ENCODE measurements around the gene LDAH.

Gene LDAH

DNA sequence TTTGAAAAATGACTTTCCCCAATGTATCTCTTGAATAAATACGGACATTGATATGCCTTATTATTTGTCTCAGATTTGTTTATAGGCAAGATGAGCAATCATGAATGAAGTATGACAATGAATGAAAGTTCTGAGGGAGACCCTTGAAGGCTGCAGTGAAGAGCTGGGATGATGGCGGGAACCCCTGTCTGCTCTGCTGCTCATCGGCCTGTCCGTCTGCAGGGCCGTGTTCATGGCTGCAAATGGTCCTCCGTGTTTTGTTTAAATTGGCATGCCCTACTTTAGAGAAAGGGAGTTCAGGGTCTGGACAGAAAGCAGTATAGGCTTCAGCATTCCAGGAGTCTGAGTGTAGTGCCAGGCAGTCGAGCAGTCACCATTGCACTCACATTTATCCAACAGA, 170.8 kb downstream of the LDAH start:
- DNase-seq (ENCODE audit: low read depth in 2 of 2): no peak

DNA sequence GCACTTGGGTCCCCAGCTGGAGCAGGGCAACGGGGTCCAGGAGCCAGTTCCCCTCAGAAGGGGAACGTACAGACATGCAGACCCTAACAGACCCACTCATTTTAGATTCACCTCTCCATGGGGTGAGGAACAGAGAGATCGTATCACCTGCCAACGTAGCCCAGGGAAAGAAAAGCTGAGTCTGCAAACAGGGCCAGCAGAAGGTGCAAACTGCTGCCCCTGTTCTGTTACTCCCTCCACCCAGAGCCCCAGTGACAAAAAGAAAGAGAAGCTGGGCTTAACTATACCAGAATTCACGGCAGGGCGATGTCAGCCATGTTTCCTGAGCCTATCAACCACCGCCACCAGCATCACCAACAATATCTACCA, 171.2 kb downstream of the LDAH start:
- no peak for DNase-seq (ENCODE audit: low read depth in 2 of 2)

DNA sequence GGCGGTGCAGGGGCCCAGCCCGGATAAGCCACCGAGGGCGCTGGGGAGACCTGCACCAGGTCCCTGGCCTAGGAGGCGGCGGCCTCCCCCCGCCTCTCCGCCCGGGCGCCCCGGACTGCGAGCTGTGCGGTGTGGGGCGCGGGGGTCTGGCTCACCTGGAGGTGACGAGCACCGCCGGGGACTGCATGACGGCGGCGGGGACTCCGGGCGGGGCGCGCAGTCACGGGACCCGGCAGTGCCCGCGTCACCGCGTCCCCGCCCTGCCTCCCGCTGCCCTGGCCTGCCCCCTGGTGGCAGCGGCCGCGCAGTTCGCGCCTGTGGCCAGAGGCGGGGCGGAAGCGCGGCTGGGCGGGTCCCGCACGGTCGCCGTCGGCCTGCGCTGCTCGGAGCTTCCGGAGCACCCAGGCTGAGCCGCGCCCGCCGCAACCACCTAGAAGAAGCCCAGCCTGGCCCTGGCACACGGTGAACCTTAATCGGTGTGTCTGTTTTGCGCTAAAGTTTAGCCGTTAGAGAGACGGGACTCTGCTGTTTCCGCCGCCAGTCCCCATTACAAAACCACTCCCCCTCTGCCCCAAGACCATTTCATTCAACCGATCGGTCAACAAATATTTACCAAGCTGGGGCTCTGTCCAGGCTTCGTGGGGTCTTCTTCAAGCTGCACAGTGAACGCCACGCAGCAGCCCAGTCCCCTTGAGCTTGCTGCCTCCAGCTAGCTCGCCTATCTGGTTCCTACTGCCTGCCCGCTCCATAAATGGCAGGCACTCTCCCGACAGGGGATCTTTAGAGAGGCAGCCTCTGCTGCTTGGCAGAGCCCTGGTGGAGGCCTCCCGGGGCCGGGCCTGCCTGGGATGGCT, 171.8 kb downstream of the LDAH start, which contains the start of gene HS1BP3:
HS1BP3 (minus strand) TSS at position 222 of the 854 bp plus-strand sequence; CDS start at position 187, 35 bp downstream.
- peak; percentile 76 to 86 for DNase-seq (ENCODE audit: low read depth in 2 of 2)

DNA sequence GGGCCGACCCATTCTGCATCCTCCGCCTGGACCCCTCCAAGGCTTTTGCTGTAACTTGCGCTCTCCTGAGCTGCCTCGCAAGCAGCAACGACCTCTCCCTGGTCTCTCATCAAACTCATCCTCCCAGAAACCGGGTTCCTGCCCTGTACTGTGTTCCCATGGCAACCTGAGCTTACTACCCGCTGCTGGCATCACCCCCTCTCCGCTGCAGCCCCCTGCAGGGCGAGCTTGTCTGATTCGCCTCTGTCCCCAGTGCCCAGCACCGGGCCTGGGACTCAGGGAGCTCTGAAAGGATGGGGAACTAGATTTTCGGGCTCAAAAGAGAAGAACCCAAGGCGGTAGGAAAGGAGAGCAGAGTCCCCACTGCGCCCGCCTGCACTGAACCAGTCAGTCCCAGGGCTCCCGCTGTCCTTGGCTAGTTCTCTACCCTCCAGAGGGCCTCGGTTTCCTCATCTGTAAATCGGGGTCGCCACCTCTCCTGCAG, 172.5 kb downstream of the LDAH start:
- no peak for DNase-seq (ENCODE audit: low read depth in 2 of 2)

DNA sequence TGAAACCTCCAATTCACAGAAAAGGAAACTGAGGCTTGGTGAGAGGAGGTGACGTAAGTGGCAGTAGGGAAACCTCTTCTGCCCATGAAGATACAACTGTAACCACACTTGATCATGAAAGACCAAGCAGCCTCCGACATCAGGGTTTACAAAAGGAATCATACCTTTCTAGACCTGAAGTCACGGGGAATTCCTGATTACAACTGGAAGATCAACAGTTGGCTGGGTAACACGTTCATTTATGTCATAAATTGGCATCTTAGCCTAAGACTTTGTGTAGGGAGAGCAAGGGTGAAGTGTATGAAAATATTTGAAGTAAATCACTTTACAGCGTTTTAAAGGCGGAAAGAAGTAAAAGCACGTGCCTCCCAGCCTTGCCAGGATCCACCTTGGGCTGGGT, 172.9 kb downstream of the LDAH start:
- DNase-seq (ENCODE audit: low read depth in 2 of 2): no peak

DNA sequence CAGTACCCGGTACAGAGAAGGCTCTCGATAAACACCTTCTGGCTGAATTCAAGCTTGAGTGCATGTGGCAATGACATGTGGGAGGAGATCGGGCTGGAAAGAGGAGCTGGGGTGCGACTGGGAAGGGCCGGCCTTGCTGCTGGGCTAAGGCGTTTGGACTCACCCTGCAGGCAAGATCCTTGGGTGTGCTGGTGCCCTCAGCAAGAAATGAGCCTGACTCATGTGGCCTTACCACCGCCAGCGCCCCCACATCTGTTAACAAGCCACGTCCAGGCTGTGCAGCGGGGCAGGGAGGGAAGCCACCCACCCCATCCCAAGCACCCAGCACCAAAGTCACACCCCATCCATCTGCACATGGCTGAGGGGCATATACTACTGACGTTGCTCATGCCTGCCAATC, 173.3 kb downstream of the LDAH start:
- no peak for DNase-seq (ENCODE audit: low read depth in 2 of 2)

DNA sequence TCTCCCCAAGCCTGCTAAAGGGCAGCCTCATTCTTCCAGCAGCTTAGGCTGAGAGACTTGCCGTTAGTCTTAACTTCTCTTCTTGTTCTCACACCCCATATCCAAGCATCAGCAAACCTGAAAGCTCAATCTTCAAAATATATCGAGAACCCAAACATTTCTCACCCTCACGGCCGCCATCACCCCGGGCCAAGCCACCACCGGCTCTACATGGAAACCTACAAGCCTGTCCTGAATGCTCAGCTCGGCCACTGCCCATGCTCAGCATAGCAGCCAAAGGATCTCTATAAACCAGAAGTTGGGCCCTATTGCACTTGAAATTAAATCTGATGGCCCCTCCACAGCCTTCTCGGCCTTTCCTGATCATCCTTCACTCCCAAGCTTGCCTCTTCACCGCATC, 174.1 kb downstream of the LDAH start:
- DNase-seq (ENCODE audit: low read depth in 2 of 2): no peak

DNA sequence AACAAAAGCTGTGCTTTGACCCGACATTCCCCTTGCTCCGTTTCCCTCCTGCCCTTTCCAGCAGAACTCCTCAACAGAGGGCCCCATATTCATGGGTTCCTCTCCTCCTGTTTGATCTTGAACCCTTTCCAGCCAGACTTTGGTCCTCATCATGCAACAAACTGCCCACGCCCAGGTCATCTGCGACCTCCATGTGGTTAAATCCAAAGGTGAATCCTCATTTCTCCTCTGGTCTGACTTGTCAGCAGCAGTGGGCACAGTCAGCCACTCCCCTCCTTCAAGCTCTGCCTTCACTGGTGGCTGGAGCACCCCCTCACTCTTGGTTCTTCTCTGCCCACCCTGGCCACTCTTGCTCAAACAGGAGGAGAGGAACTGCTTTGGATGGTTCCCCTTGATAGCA, 174.7 kb downstream of the LDAH start:
- no peak for DNase-seq (ENCODE audit: low read depth in 2 of 2)

DNA sequence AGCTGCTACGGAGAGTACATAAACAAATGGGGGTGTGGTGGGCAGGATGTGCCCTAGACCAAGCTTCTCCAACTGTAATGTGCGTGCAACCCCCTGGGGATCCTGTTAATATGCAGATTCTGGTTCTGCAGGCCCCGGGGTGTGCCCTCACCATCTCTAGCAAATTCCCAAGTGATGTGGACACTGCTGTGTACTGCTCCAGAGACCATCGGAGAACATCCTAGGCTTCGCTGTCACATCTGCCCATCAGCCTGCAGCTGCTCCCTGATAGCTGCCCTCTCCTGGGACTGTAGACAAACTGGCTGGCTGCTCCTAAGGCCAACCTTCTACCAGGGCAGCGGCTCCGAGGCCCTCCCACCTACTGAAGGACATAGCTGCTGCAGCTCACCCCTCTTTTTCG, 175.2 kb downstream of the LDAH start:
- no peak for DNase-seq (ENCODE audit: low read depth in 2 of 2)

DNA sequence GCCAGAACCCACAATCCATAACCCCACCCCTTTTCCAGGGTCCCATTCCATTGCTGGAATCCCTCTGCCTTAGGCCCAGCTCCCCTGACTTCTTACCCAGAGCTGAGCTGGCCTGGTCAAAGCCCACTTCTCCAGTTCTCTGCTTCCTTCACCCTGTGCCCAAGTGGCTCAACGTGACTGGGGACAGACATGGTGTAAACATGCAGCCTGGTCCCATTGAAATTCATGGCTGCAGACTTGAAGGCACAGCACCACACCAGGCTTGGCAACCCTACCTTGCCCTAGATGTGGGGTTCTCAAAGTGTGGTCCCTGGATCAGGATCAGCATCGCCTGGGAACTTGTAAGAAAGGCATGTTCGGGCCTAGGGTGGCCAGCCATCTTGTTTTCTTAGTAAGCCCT, 175.7 kb downstream of the LDAH start:
- DNase-seq (ENCODE audit: low read depth in 2 of 2): no peak

DNA sequence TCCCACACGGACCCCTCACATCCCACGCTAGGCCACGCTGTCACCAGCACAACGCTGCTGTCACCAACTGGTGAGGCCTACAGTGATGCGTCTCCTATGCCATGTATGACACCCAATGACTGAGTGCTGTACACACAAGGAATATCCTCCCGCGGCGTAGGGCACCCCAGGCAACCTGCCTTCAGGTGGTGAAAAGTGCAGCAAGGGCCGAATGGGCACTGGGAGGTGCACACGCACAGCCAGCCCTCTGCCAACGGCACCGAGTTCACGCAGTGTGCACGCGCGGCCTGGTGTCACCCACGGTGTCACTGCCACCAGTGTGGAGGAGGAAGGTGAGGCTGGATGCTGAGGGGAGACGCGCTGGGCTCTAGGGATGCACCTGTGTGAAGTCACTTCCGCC, 176.5 kb downstream of the LDAH start:
- no peak for DNase-seq (ENCODE audit: low read depth in 2 of 2)

DNA sequence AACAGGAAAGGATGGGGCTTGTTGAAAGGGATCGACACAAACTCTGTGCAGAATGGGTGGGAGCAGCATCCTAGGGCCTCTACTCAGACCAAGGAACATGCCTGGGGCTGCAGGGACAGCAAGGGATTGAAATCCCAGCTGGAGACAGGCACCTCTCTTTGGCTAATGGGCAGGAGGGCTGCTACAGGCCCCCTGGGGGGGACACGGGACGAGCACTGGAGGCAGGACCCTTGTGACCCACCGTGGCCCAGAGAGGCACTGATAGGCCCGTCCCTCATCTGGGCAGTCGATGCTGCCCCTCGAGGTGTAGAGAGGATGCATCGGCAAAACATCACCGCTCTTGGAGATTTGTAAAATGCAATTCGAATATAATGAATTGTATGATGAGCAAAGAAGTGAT, 177.1 kb downstream of the LDAH start:
- no peak for DNase-seq (ENCODE audit: low read depth in 2 of 2)

DNA sequence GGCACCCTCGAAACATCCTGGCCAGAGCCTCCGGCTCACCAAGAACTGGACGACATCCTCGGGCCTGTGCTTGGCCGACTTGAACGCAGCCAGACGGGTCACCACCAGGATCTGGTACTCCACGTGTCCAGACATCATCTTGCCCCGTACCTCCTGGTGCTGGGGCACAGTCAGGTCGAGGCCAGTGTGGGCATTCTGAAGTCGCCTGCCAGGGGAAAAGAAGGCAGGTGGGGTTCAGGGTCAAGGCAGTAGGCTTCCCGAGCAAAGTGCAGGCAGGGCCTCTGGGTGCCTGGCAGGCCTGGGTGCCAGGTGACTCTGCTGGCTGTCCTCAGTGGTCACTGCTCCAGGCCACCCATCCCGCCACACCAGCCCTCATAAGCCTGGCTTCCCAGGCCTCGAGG, 177.6 kb downstream of the LDAH start:
- no peak for DNase-seq (ENCODE audit: low read depth in 2 of 2)

DNA sequence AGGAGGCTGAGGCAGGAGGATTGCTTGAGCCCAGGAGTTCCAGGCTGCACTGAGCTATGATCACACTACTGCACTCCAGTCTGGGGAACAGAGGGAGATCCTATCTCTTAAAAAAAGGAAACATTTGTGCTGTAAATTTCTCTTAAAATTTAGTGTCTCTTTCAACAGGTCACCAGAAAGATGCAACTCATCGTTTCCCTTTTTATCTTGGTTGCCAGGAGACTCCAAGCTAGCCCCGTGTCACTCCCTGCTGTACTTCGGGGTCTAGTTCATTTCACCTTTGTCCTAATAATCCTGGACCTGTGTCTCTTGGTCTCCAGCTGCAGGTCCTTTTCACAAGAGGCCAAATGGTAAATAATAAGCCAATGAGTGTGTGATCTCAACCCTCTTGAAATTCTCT, 179.1 kb downstream of the LDAH start:
- no peak for DNase-seq (ENCODE audit: low read depth in 2 of 2)

DNA sequence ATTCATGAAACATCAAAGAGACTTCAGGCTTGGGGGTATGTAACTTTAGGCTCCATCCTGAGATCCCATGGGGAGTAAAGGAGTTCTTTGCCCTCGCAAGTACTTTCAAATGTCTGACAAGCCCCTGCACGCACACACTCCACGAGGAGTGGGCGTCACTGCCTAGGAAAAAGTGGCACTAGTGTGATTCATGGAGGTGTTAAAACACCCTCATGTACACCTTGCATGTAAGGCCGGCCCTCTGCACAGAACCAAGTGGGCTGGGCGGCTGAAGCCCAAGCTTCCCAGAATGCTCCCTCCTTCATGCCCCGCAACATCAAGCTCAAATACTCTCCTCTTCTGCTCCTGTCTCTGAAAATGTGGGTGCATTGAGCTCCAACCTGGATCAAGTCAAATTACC, 179.8 kb downstream of the LDAH start:
- no peak for DNase-seq (ENCODE audit: low read depth in 2 of 2)

DNA sequence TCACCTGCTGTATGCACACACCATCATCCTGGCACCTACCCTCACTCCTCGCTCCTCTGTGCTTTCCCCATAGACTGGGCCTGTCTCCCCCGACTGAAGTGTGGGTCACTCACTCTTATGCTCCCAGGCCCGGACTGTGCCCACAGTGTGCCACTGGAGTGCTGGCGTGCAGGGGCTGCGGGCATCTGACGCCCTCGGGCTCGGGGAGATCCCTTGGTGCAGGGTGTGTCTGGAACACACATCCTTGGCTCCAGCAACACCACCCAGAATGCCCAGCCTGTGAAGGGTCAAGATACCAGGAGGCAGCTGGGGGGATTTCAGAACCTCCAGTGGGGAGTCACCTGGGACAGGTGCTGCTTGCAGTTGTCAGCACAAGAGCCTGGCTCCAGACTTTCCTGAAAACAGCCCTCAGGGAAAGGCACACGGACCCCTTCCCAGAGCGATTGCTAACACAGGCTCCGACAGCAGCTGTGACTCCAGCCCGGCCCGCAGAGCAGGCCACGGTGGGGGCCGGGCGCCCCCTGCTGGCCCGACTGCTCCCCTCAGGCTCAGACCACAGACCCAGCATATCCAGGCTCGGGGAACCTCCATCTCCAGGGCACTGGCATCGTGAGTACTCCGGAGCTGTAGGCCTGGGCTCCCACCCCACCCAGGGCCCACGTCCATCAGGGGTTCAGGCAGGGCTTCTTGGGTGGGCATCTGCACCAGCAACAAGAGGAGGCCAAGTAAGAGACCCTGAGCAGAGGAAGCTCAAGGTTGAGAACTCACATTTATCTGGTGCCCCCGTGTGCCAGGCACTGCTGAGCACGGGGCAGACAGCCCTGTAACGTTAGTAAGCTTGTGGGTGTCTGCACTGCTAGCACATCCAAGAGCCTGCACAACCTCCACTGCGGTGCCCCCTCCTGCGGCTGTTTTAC, 180.6 kb downstream of the LDAH start:
- DNase-seq (ENCODE audit: low read depth in 2 of 2): peak; percentile 60 to 68

DNA sequence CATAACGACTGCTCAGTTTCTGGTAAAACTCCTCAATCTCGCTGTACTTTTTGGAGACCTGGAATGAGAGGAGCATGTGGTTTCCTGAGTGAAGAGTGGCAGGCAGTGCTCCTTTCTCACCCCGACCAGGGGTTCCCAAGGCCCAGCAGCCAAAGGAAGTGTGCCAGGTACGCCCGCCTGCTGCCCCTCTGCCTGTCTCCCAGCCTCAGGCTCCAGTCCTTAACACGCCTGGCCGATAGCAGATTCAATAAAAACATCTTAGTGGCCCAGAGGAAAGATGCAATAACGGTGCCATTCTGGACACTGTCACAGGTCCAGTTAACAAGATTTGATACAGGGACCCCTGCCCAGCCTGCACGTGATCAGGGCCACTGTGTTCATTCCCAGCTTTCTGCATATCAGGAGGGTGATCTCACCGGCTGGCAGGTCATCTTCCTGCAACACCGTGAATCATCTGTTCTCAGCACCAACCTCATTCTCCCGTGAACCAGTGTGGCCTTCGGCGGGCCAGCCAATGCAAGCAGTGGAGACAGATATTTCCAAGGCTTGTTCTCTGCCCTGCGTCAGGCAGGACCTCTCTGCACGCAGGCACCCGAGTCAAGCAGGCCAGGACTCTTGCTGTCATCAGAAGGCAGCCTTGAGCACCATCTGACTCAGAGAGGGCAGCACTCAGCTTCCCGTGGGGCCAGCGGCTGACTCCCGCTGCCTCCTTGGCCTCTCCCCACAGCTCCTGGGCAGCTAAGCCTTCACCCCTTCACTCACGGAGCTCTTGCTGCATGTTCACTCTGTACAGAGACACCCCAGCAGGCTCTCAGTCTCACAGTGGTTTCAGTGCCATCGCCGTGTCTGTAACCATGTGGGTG, 181.5 kb downstream of the LDAH start:
- no peak for DNase-seq (ENCODE audit: low read depth in 2 of 2)

DNA sequence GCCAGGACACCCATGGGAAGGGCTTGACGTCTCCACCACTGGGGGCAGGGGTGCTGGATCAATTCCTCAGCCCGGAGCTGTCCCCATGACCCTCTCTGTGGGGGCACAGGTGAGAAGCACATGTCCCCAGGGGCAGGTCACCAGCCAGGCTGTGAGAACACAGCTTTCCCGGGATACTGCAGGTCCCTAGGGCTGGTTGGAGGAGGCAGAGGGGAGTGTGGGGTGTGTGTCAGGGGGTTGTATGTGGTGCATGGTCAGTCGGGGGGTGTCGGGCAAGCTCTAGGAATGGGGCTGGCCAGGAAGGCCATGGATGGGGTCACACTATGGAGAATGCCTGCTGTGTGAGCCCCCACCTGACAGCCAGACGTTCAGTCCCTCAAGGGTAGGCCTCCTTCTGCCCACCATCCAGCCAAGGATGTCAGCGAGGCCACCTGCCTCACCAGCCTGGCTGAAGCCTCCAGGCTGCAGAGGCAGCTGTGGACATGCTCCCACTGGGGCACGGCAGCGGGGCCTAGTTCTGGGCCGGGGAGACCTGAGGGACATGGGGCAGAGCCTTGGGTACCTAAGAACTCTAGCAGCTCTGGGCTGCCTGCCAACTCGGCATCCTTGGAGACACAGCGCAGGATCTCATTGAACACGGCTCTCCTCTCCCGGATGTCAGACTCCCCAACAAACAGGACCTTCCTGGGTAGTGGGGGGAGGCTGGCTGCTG, 182.3 kb downstream of the LDAH start:
- no peak for DNase-seq (ENCODE audit: low read depth in 2 of 2)

DNA sequence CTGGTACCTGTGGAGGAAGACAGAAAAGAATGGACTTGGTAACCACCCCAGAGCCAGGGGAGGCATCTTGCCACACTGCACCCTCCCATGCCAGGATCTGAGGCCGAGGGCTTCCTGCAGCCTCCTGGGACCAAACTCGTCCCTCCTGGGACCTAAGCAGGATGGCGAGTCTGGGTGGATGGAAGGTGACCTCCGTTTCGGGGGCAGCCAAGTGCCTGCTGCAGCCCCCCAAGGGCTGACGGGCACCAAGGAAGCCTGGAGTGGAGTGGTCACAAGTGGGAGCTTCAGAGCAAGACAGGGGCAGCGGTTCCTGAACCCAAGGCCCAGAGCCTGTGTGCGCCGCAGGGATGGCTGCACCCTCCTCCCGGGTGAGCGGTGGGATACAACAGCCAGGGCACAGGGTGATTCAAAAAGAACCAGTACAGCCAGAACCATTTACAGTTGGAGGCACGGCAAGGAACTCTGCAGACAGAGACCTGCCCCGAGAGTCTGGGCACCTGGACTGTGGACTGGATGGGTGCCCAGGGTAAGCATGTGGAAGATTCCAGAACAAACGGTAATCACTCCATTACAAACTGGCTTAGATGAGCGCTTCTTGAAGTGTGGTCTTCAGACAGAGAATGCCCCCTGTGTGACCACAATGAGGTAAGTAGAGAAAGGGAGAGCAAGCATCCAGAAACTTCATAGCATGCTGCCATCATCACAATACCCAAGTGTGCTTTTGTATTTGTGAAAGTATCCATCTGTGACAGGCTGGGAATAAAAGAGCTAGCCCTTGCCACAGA, 184.1 kb downstream of the LDAH start:
- no peak for DNase-seq (ENCODE audit: low read depth in 2 of 2)

DNA sequence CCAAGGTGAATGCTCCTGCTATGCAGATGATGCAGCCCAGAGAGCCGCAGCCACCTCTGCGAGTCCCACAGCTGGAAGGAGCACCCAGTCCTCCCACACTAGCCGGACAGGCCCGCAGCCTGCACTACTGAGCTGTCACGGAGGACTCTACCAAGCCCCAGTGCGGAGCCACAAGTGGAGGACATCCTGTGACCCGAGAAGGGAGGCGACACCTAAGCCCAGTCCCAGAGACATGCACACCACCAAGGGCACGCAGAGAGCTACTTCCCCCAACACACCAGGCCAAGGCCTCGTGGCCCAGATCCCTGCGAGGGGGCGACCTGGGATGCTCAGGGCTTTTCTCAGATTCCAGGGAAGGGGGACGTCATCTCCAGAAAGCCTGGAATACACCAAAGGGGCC, 184.9 kb downstream of the LDAH start:
- no peak for DNase-seq (ENCODE audit: low read depth in 2 of 2)
